OCI-LY7 (cell line): Measurements from ENCODE around the gene OR2M5. TPM values are rescaled to one million over a fixed set of nuclear protein-coding genes. Genes with fewer than 3 reads are reported as not detected.

ENCODE experiments used
- BruUV-seq: library from RNA; stranded (reverse); fragments of 400-500 nt; replicated peaks from 2 replicates; lab custom pipeline; 2021; lab: Mats Ljungman, UMichigan
- CTCF ChIA-PET: fragments of 300-600 bp; sonication (Branson Sonifier 250); formaldehyde crosslinking; loops from one replicate; lab custom pipeline; 2022; ENCODE audit warnings: antibody characterized with exemption; ENCODE audit not compliant: unreplicated experiment; lab: Charles Lee
- POLR2A ChIA-PET: fragments of 300-600 bp; sonication (Branson Sonifier 250); formaldehyde crosslinking; loops from one replicate; lab custom pipeline; 2022; ENCODE audit warnings: antibody characterized with exemption; lab: Charles Lee
- DNase-seq: peaks from one replicate; pipeline ENCODE4 v3.0.0-alpha.2; 2015; ENCODE audit warnings: low spot score
- H2AFZ ChIP-seq: fragments of 200-600 bp; sonication (generic), shearing (Covaris generic); 2 replicates; pipeline ENCODE4 v1.6.1; 2014; ENCODE audit warnings: mild to moderate bottlenecking, antibody characterized with exemption, low read length, moderate library complexity
- H3K27ac ChIP-seq: fragments of 200-600 bp; sonication (generic); 2 replicates; pipeline ENCODE4 v1.5.1; 2014; ENCODE audit warnings: mixed run types, low read depth, mild to moderate bottlenecking, moderate library complexity, low read length, inconsistent platforms; ENCODE audit not compliant: poor library complexity, severe bottlenecking
- H3K36me3 ChIP-seq: fragments of 200-600 bp; sonication (generic); 2 replicates; pipeline ENCODE4 v1.6.1; 2014; ENCODE audit warnings: mild to moderate bottlenecking, antibody characterized with exemption, low read length, moderate library complexity, mixed read lengths; ENCODE audit not compliant: insufficient read depth
- H3K4me1 ChIP-seq: fragments of 200-600 bp; sonication (generic); 2 replicates; pipeline ENCODE4 v1.5.1; 2014; ENCODE audit warnings: mild to moderate bottlenecking, low read length; ENCODE audit not compliant: insufficient read depth, poor library complexity, severe bottlenecking
- H3K4me2 ChIP-seq: fragments of 200-600 bp; sonication (generic); 2 replicates; pipeline ENCODE4 v1.6.1; 2014; ENCODE audit warnings: mild to moderate bottlenecking, low read length
- H3K4me3 ChIP-seq: fragments of 200-600 bp; sonication (generic); 2 replicates; pipeline ENCODE4 v1.5.1; 2014; ENCODE audit warnings: mild to moderate bottlenecking, low read depth, low read length; ENCODE audit not compliant: poor library complexity, severe bottlenecking
- H3K79me2 ChIP-seq: fragments of 200-600 bp; sonication (generic); 2 replicates; pipeline ENCODE4 v1.6.1; 2016; ENCODE audit warnings: low read depth, mild to moderate bottlenecking, low read length, moderate library complexity, mixed read lengths; ENCODE audit not compliant: insufficient read depth
- H3K9me2 ChIP-seq: fragments of 200-600 bp; sonication (generic); 2 replicates; pipeline ENCODE4 v1.6.1; 2016; ENCODE audit warnings: mild to moderate bottlenecking, low read length, mixed read lengths; ENCODE audit not compliant: insufficient read depth
- H3K9me3 ChIP-seq: fragments of 200-600 bp; sonication (generic); 2 replicates; pipeline ENCODE4 v1.6.1; 2014; ENCODE audit warnings: mild to moderate bottlenecking, mixed run types, low read length, mixed read lengths
- H4K20me1 ChIP-seq: fragments of 200-600 bp; sonication (generic); 2 replicates; pipeline ENCODE4 v1.6.1; 2014; ENCODE audit warnings: mild to moderate bottlenecking, antibody characterized with exemption, low read length, moderate library complexity, mixed read lengths; ENCODE audit not compliant: insufficient read depth
- CTCF ChIP-seq: fragments of 200-600 bp; sonication (generic); conservative IDR thresholded peaks from 2 replicates; pipeline ENCODE4 v1.5.1; 2014; ENCODE audit warnings: mild to moderate bottlenecking, antibody characterized with exemption, low read length, moderate library complexity, mixed read lengths
- EZH2phosphoT487 ChIP-seq: fragments of 200-600 bp; sonication (generic); IDR thresholded peaks from 2 replicates; pipeline ENCODE4 v1.6.1; 2018; ENCODE audit warnings: low read depth, borderline replicate concordance, mild to moderate bottlenecking, mixed run types, antibody characterized with exemption, low read length, moderate library complexity, mixed read lengths
- intact Hi-C: fragments of 100-400 bp; cut with micrococcal nuclease; formaldehyde crosslinking; loops from one replicate; pipeline ENCODE4 v1.10.0; 2022; ENCODE audit not compliant: unreplicated experiment
- total RNA-seq, 2 experiments: library from RNA; depleted of rRNA in 1 of 2; stranded (reverse); fragments of >200 nt in 1 of 2; shearing (Covaris generic) in 1 of 2; gene quantifications; 2 replicates each; pipeline ENCODE4 v1.2.3, GENCODE V29; 2014 to 2022

Gene OR2M5
- total RNA-seq, 2 experiments from 2014 or later = not detected

GRCh38 chr1:248127653-248128052 lies 17.3 kb upstream of the OR2M5 start:
- Histone ChIP-seq H3K9me3 (no peaks in the 10 kb centered on the region), H3K4me1 (no peaks in the 10 kb centered on the region), H2AFZ (no peak overlapping the region), H3K4me3 (no peak overlapping the region), H4K20me1 (no peaks in the 10 kb centered on the region), H3K4me2 (no peak overlapping the region), H3K27ac (no peak overlapping the region), H3K9me2 (no peaks in the 10 kb centered on the region), H3K36me3 (no peaks in the 10 kb centered on the region), H3K79me2 (no peaks in the 10 kb centered on the region)
- TF ChIP-seq CTCF (no peak), EZH2phosphoT487 (no peak)
- DNase-seq = no peak
- no TSS peak for BruUV-seq
- ChIA-PET CTCF (no interaction called here), POLR2A (no interaction called here)
- intact Hi-C loops = no loop called here

DNA sequence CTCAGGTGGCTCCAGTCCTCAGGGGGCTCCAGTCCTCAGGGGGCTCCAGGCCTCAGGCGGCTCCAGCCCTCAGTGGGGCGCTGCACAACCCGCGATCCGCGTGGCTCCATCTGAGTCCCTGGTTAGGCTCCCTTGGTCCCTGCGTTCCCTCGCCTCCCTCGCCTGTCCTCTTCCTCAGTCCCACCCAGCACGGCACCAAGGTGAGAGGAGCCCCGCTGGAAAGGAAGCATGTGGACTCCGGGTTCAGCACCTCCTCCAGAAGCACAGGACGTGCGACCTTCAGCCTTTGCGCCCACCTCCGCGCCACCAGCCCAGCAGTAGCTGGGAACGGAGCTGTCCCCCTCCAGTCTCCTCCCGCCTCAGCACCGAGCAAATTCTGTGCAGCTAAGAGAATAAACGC lies 8.1 kb upstream of the OR2M5 start:
- Histone ChIP-seq H3K4me3 (no peak overlapping the region), H3K4me2 (no peak overlapping the region), H3K9me2 (no peaks in the 10 kb centered on the region), H3K27ac (no peak overlapping the region), H3K36me3 (no peaks in the 10 kb centered on the region), H2AFZ (no peak overlapping the region), H4K20me1 (no peaks in the 10 kb centered on the region), H3K79me2 (no peaks in the 10 kb centered on the region), H3K4me1 (no peaks in the 10 kb centered on the region), H3K9me3 (no peaks in the 10 kb centered on the region)
- ChIA-PET CTCF (no interaction called here), POLR2A (no interaction called here)
- DNase-seq = no peak
- intact Hi-C loops = no loop called here
- BruUV-seq = no TSS peak
- TF ChIP-seq EZH2phosphoT487 (no peak), CTCF (no peak)

DNA sequence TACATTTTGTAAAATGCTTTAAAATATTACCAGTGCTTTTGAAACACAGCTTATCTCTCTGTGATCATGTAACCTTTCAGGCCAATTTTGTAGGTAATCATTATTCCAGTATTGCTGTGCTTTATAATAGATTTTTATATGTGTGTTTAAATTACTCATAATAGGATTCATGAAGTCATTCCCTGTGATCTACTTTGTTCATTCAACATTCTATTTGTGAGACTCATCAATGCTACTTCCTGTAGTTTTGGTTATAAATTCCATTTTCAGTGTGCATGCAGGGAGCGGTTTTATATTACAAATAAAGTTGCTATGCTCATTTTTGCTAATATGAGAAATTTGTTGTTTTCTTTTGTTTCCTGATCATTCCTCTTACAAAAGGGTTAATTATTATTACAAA lies 4.1 kb upstream of the OR2M5 start:
- Histone ChIP-seq H3K79me2 (no peaks in the 10 kb centered on the region), H3K9me3 (no peaks in the 10 kb centered on the region), H4K20me1 (no peaks in the 10 kb centered on the region), H3K4me2 (no peak overlapping the region), H2AFZ (no peak overlapping the region), H3K36me3 (no peaks in the 10 kb centered on the region), H3K27ac (no peak overlapping the region), H3K4me3 (no peak overlapping the region), H3K4me1 (no peaks in the 10 kb centered on the region), H3K9me2 (no peaks in the 10 kb centered on the region)
- ChIA-PET POLR2A (no interaction called here), CTCF (no interaction called here)
- no TSS peak for BruUV-seq
- intact Hi-C loops = loop anchor here (10.0 kb wide), 1 partner anchor 206 kb away; no protein-coding TSS in a partner anchor
- no peak for DNase-seq
- TF ChIP-seq CTCF (no peak), EZH2phosphoT487 (no peak)
